ENCODE data around the gene DHRS3. TPM values are rescaled to one million over a fixed set of nuclear protein-coding genes. Genes with fewer than 3 reads are reported as not detected.

Gene DHRS3
- total and polyA plus RNA-seq, 10 of the 15 experiments (the other 5 are each of a cell fraction or from before 2014, with no cell fraction given): 0.23 to 29.7 (median 1.2) TPM

DNA sequence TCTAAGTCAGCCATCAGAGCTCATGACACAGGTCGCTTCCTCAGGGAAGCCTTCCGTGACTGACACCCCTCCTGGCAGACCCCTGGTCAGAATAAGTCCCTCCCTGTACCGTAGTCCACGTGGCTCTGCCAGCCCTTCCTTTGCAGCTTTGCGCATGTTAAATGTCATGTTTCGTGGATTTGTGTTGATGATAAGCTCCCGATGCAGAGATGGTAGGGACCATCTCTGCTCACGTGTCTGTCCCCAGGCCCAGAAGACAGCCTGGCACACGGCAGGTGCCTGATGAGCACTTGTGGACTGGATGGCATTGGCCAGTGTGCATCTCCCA, 75.9 kb downstream of the DHRS3 start:
- ChIA-PET POLR2A (no interaction called here), RAD21 (ENCODE audit: unreplicated experiment) (no interaction called here), CTCF (no interaction called here), SMC1A (ENCODE audit: uncharacterized antibody, unreplicated experiment) (no interaction called here)
- Histone ChIP-seq H3K4me3 (no peak overlapping the region), H3K9ac (ENCODE audit: control insufficient read depth, insufficient read depth, low read length) (no peak overlapping the region), H3K36me3 (ENCODE audit: control insufficient read depth in 2 of 2, insufficient read depth in 2 of 2, low read length in 1 of 2) (no peaks in the 10 kb centered on the region), H3K27ac (ENCODE audit: control insufficient read depth, insufficient read depth) (no peak overlapping the region), H3K4me2 (ENCODE audit: control insufficient read depth, insufficient read depth) (no peak overlapping the region), H4K20me1 (ENCODE audit: control insufficient read depth, insufficient read depth) (no peaks in the 10 kb centered on the region), H3K27me3 (replicated peaks in 1 of 2; ENCODE audit: control insufficient read depth in 2 of 2, insufficient read depth in 2 of 2, low read length in 1 of 2) (no peaks in the 10 kb centered on the region; a peak in 1 of 4 replicates), H3K9me3 (replicated peaks; ENCODE audit: control insufficient read depth, insufficient read depth, low read length) (no peaks in the 10 kb centered on the region; the same call in 2 of the 3 replicates), H2AFZ (ENCODE audit: control insufficient read depth, low read depth, low read length) (no peak overlapping the region), H3K79me2 (ENCODE audit: control insufficient read depth, insufficient read depth, low read length) (no peaks in the 10 kb centered on the region), H3K4me1 (ENCODE audit: control insufficient read depth, insufficient read depth, low read length) (no peaks in the 10 kb centered on the region)
- WGBS (ENCODE audit: insufficient coverage, insufficient replicate concordance, low lambda C conversion rate, missing lambda C conversion rate): 50% methylated on average over 9 of the region's 9 CpGs
- DNase-seq (ENCODE audit: low read depth, low spot score) (no peak), FAIRE-seq (no peak), ATAC-seq (no peak)
- intact Hi-C loops (cut with micrococcal nuclease; ENCODE audit: unreplicated experiment) (no loop called here), in situ Hi-C loops (cut with MboI) (loop anchor here (25.0 kb wide), 1 partner anchor 695 kb away; the partner anchor contains the start of gene PRAMEF18)
- TF ChIP-seq, protein P1, sequence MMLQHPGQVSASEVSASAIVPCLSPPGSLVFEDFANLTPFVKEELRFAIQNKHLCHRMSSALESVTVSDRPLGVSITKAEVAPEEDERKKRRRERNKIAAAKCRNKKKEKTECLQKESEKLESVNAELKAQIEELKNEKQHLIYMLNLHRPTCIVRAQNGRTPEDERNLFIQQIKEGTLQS (IDR thresholded peaks at IDR 0.05; ENCODE audit: borderline replicate concordance, extremely low read depth, low read depth, low read length): no peak
- TF ChIP-seq ATF7 (IDR thresholded peaks at IDR 0.05; ENCODE audit: low read depth) (no peak), ZZZ3 (IDR thresholded peaks at IDR 0.05; ENCODE audit: control insufficient read depth, insufficient read length, low read depth) (no peak), HDAC2 (IDR thresholded peaks at IDR 0.05) (no peak), SREBF1 (IDR thresholded peaks at IDR 0.05; ENCODE audit: low read length) (no peak), TARDBP (IDR thresholded peaks at IDR 0.05; ENCODE audit: borderline replicate concordance) (no peak), BHLHE40 (IDR thresholded peaks at IDR 0.05; ENCODE audit: borderline replicate concordance in 1 of 2, low read depth in 2 of 2, low read length in 1 of 2) (no peak), ZNF384 (IDR thresholded peaks at IDR 0.05; ENCODE audit: borderline replicate concordance, low read depth, low read length) (no peak), SMAD1 (IDR thresholded peaks at IDR 0.05; ENCODE audit: low read depth, partially characterized antibody) (no peak), NR2F1 (conservative IDR thresholded peaks at IDR 0.05) (no peak)
- TF ChIP-seq, protein P2, sequence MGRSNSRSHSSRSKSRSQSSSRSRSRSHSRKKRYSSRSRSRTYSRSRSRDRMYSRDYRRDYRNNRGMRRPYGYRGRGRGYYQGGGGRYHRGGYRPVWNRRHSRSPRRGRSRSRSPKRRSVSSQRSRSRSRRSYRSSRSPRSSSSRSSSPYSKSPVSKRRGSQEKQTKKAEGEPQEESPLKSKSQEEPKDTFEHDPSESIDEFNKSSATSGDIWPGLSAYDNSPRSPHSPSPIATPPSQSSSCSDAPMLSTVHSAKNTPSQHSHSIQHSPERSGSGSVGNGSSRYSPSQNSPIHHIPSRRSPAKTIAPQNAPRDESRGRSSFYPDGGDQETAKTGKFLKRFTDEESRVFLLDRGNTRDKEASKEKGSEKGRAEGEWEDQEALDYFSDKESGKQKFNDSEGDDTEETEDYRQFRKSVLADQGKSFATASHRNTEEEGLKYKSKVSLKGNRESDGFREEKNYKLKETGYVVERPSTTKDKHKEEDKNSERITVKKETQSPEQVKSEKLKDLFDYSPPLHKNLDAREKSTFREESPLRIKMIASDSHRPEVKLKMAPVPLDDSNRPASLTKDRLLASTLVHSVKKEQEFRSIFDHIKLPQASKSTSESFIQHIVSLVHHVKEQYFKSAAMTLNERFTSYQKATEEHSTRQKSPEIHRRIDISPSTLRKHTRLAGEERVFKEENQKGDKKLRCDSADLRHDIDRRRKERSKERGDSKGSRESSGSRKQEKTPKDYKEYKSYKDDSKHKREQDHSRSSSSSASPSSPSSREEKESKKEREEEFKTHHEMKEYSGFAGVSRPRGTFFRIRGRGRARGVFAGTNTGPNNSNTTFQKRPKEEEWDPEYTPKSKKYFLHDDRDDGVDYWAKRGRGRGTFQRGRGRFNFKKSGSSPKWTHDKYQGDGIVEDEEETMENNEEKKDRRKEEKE (IDR thresholded peaks at IDR 0.05): no peak
- TF ChIP-seq, protein P3, sequence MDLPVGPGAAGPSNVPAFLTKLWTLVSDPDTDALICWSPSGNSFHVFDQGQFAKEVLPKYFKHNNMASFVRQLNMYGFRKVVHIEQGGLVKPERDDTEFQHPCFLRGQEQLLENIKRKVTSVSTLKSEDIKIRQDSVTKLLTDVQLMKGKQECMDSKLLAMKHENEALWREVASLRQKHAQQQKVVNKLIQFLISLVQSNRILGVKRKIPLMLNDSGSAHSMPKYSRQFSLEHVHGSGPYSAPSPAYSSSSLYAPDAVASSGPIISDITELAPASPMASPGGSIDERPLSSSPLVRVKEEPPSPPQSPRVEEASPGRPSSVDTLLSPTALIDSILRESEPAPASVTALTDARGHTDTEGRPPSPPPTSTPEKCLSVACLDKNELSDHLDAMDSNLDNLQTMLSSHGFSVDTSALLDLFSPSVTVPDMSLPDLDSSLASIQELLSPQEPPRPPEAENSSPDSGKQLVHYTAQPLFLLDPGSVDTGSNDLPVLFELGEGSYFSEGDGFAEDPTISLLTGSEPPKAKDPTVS (IDR thresholded peaks at IDR 0.05; ENCODE audit: low read depth, low read length): no peak
- TF ChIP-seq, protein P4, sequence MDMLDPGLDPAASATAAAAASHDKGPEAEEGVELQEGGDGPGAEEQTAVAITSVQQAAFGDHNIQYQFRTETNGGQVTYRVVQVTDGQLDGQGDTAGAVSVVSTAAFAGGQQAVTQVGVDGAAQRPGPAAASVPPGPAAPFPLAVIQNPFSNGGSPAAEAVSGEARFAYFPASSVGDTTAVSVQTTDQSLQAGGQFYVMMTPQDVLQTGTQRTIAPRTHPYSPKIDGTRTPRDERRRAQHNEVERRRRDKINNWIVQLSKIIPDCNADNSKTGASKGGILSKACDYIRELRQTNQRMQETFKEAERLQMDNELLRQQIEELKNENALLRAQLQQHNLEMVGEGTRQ (IDR thresholded peaks at IDR 0.05; ENCODE audit: borderline replicate concordance, low read depth, low read length): no peak
- TF ChIP-seq, protein P5, sequence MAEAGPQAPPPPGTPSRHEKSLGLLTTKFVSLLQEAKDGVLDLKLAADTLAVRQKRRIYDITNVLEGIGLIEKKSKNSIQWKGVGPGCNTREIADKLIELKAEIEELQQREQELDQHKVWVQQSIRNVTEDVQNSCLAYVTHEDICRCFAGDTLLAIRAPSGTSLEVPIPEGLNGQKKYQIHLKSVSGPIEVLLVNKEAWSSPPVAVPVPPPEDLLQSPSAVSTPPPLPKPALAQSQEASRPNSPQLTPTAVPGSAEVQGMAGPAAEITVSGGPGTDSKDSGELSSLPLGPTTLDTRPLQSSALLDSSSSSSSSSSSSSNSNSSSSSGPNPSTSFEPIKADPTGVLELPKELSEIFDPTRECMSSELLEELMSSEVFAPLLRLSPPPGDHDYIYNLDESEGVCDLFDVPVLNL (IDR thresholded peaks at IDR 0.05; ENCODE audit: low read depth, low read length): no peak
- BruUV-seq (replicated peaks): no TSS peak
